ENCODE results near the gene PRG2. TPM values are rescaled to one million over a fixed set of nuclear protein-coding genes. Genes with fewer than 3 reads are reported as not detected.
"Not testable (repeated sequence)": the region's sequence is repeated elsewhere in the genome, so short reads cannot be mapped to it uniquely, and the experiment has no call there.

The PRG2 gene
- total RNA-seq, 1 experiment from 2014 or later: not detected

DNA sequence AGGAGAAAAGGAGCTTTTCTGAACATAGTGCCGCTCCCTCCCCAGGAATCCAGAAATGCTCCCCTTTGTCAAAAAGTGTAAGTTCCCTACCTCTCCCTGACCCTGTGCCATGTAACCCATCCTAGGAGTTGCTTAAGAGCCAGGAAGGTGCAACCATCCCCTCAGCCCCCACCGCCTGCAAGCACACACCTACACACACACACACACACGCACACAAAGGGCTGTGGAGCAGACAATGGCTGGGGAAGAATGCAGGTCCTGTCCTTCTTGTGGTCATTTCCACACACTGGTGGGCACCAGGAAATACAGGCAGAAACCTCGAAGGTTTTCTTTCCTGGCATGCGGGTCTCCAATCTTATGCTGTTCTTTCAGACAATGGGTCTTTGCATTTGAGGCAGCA is 51.1 kb downstream of the PRG2 start:
- Histone ChIP-seq H3K79me2 (ENCODE audit: low read depth) (peaks cover 18% of the 10 kb centered on the region), H3K9me3 (ENCODE audit: insufficient read depth, low read depth) (no peaks in the 10 kb centered on the region), H3K4me2 (peak overlapping the region; percentile 36; the same call in 1 of the 2 replicates), H3K4me1 (replicated peaks; ENCODE audit: insufficient read depth) (peaks cover 26% of the 10 kb centered on the region), H4K20me1 (ENCODE audit: insufficient read depth) (no peaks in the 10 kb centered on the region), H3K27ac (no peak overlapping the region), H3K36me3 (ENCODE audit: low read depth) (peaks cover 4% of the 10 kb centered on the region; the same call in 1 of the 2 replicates), H2AFZ (peak overlapping the region; percentile 62), H3K27me3 (ENCODE audit: insufficient read depth, low read depth) (no peaks in the 10 kb centered on the region), H3K4me3 (no peak overlapping the region), H3K9me2 (ENCODE audit: insufficient read depth) (no peaks in the 10 kb centered on the region), H3F3A (ENCODE audit: insufficient read depth, low read depth) (no peaks in the 10 kb centered on the region)
- no TSS peak for BruUV-seq (replicated peaks)
- no peak for TF ChIP-seq EZH2 (IDR thresholded peaks at IDR 0.05; ENCODE audit: low read depth)
- TF ChIP-seq, protein P1, sequence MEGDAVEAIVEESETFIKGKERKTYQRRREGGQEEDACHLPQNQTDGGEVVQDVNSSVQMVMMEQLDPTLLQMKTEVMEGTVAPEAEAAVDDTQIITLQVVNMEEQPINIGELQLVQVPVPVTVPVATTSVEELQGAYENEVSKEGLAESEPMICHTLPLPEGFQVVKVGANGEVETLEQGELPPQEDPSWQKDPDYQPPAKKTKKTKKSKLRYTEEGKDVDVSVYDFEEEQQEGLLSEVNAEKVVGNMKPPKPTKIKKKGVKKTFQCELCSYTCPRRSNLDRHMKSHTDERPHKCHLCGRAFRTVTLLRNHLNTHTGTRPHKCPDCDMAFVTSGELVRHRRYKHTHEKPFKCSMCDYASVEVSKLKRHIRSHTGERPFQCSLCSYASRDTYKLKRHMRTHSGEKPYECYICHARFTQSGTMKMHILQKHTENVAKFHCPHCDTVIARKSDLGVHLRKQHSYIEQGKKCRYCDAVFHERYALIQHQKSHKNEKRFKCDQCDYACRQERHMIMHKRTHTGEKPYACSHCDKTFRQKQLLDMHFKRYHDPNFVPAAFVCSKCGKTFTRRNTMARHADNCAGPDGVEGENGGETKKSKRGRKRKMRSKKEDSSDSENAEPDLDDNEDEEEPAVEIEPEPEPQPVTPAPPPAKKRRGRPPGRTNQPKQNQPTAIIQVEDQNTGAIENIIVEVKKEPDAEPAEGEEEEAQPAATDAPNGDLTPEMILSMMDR (conservative IDR thresholded peaks at IDR 0.05): no peak
- intact Hi-C loops (cut with micrococcal nuclease; ENCODE audit: unreplicated experiment): loop anchor here (5.0 kb wide), 1 partner anchor 497 kb away; no protein-coding TSS in a partner anchor
- POLR2A ChIA-PET (ENCODE audit: unreplicated experiment): no interaction called here
- no peak for DNase-seq
- CTCF ChIA-PET: interaction anchor here (0.9 to 1.0 kb wide), 2 partner anchors 28 to 90 kb away, joined by 3 to 5 read pairs; no protein-coding TSS in a partner anchor

DNA sequence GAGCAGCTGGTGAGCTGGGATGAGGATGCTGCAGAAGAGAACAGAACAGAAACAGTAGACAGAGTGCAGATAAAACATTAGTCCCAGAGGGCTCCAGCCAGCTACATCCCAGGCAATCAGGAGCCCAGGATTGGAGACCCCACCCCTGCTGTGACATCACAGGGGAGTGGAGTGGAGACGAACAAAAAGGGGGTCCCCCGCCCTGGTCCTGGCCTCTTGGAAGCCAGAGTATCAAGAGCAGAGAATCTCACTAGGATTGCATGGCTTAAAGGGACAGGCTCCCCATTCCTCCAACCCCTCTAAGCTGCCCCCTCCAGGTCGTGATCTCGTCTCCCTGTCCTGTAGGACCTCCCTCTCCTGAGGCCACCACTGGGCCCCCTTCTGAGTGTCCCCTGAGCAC is 52.3 kb downstream of the PRG2 start, which contains the start of gene P2RX3:
P2RX3 (plus strand) TSS at position 211 of the 400 bp plus-strand sequence. CDS start 199 bp downstream, outside the sequence.
- ChIA-PET POLR2A (ENCODE audit: unreplicated experiment) (interaction anchor here (0.7 kb wide), 1 partner anchor 403 kb away, joined by 3 read pairs; the partner anchor contains the start of gene SELENOH), CTCF (interaction anchor here (1.0 kb wide), 1 partner anchor 88 kb away, joined by 5 read pairs; no protein-coding TSS in a partner anchor)

DNA sequence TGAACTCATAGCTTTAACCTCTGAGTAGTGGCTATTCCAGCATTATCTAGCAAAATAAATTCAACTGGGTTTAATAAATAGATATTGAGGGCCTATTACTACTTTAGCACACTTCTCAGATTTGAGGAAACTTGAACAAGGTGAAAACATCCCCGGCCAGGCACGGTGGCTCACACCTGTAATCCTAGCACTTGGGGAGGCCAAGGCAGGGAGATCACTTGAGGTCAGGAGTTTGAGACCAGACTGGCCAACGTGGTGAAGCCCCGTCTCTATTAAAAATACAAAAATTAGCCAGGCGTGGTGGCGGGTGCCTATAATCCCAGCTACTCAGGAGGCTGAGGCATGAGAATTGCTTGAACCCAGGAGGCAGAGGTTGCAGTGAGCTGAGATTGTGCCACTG is 53.6 kb downstream of the PRG2 start:
- Histone ChIP-seq H3K4me1 (replicated peaks; ENCODE audit: insufficient read depth) (peaks cover 31% of the 10 kb centered on the region), H3K36me3 (ENCODE audit: low read depth) (peaks cover 27% of the 10 kb centered on the region), H3K79me2 (ENCODE audit: low read depth) (peaks cover 43% of the 10 kb centered on the region), H3K4me2 (peak overlapping the region; percentile 99)
- H4K20me1 ChIP-seq (ENCODE audit: insufficient read depth); H3K4me3 ChIP-seq; BruUV-seq (replicated peaks); H3F3A ChIP-seq (ENCODE audit: insufficient read depth, low read depth); POLR2A ChIA-PET (ENCODE audit: unreplicated experiment); H3K27ac ChIP-seq; H2AFZ ChIP-seq; H3K27me3 ChIP-seq (ENCODE audit: insufficient read depth, low read depth); DNase-seq; H3K9me3 ChIP-seq (ENCODE audit: insufficient read depth, low read depth); H3K9me2 ChIP-seq (ENCODE audit: insufficient read depth): not testable (repeated sequence)
- intact Hi-C loops (cut with micrococcal nuclease; ENCODE audit: unreplicated experiment): loop anchor here (5.0 kb wide), 1 partner anchor 495 kb away; no protein-coding TSS in a partner anchor
- CTCF ChIA-PET: interaction anchor here (1.8 kb wide), 1 partner anchor 87 kb away, joined by 3 read pairs; no protein-coding TSS in a partner anchor

More for the DNA sequence above, 52.3 kb downstream of the PRG2 start, which contains the start of gene P2RX3:
- Histone ChIP-seq H3K36me3 (ENCODE audit: low read depth) (peaks cover 14% of the 10 kb centered on the region), H3K4me3 (no peak within 1 kb of the TSS), H3K9me3 (ENCODE audit: insufficient read depth, low read depth) (no peaks in the 10 kb centered on the region), H3K27me3 (ENCODE audit: insufficient read depth, low read depth) (no peaks in the 10 kb centered on the region), H3F3A (ENCODE audit: insufficient read depth, low read depth) (no peaks in the 10 kb centered on the region), H3K27ac (no peak within 1 kb of the TSS), H3K4me2 (peak within 1 kb of the TSS; percentile 36; the same call in 1 of the 2 replicates), H2AFZ (peak within 1 kb of the TSS; percentile 62), H3K9me2 (ENCODE audit: insufficient read depth) (no peaks in the 10 kb centered on the region), H3K4me1 (replicated peaks; ENCODE audit: insufficient read depth) (peaks cover 31% of the 10 kb centered on the region), H3K79me2 (ENCODE audit: low read depth) (peaks cover 30% of the 10 kb centered on the region), H4K20me1 (ENCODE audit: insufficient read depth) (no peaks in the 10 kb centered on the region)
- DNase-seq: no peak
- TF ChIP-seq, protein P1 (conservative IDR thresholded peaks at IDR 0.05): no peak
- TF ChIP-seq EZH2 (IDR thresholded peaks at IDR 0.05; ENCODE audit: low read depth): no peak
- intact Hi-C loops (cut with micrococcal nuclease; ENCODE audit: unreplicated experiment): loop anchor here (5.0 kb wide), 1 partner anchor 496 kb away; no protein-coding TSS in a partner anchor
- no TSS peak for BruUV-seq (replicated peaks)

Other genes starting within 250 kb of the PRG2 start
- not detected in 2 replicates for gene LRRC55, start 208.7 kb downstream of the PRG2 start, total RNA-seq (2021)
- gene APLNR, start 153.4 kb downstream of the PRG2 start, total RNA-seq (2021): not detected in 2 replicates
- 181 and 218 TPM in 2 replicates for gene TNKS1BP1, start 65.7 kb downstream of the PRG2 start, total RNA-seq (2021)
- 286 and 290 TPM in 2 replicates for gene SSRP1, start 54.8 kb downstream of the PRG2 start, total RNA-seq (2021)
- gene P2RX3, start 52.3 kb downstream of the PRG2 start, total RNA-seq (2021): not detected in 2 replicates
- not detected in 2 replicates for gene PRG3, start 9.5 kb downstream of the PRG2 start, total RNA-seq (2021)
- 35.7 and 41.3 TPM in 2 replicates for gene SLC43A3, start 36.5 kb upstream of the PRG2 start, total RNA-seq (2021)
- gene RTN4RL2, start 69.9 kb upstream of the PRG2 start, total RNA-seq (2021): 3.4 and 4.6 TPM in 2 replicates
- gene SLC43A1, start 125.1 kb upstream of the PRG2 start, total RNA-seq (2021): 3.2 and 4.0 TPM in 2 replicates
- gene TIMM10, start 140.1 kb upstream of the PRG2 start, total RNA-seq (2021): 90.2 and 94.7 TPM in 2 replicates
- gene SMTNL1, start 146.9 kb upstream of the PRG2 start, total RNA-seq (2021): not detected in 2 replicates
- gene UBE2L6, start 177.0 kb upstream of the PRG2 start, total RNA-seq (2021): 121 and 122 TPM in 2 replicates
- gene SERPING1, start 207.0 kb upstream of the PRG2 start, total RNA-seq (2021): 3.1 TPM in 2 replicates